Left lung (tissue), 10 donors: ENCODE results near the gene MUC12. TPM values are rescaled to one million over a fixed set of nuclear protein-coding genes. Genes with fewer than 3 reads are reported as not detected.

Source experiments
- ATAC-seq: fragments of 200-7000 bp; cut with Tn5 transposase; one replicate; pipeline ENCODE4 v1.9.1; 2020; ENCODE audit warnings: moderate library complexity
- DNase-seq, 4 donors: peaks; one replicate each; pipeline ENCODE4 v3.0.0-alpha.2; 2013 to 2020
- H3K27ac ChIP-seq, 2 donors: fragments of 200-600 bp; sonication (generic) in 1 of 2; one replicate each; pipeline versions ENCODE4 v1.5.0 to v1.8.0; 2020 to 2021
- H3K27me3 ChIP-seq, 2 donors: fragments of 200-600 bp; sonication (generic) in 1 of 2; one replicate each; pipeline versions ENCODE4 v1.5.0 to v1.8.0; 2020 to 2021
- H3K36me3 ChIP-seq, 2 donors: fragments of 200-600 bp; sonication (generic) in 1 of 2; one replicate each; pipeline versions ENCODE4 v1.5.0 to v1.8.0; 2020 to 2021
- H3K4me1 ChIP-seq, 2 donors: fragments of 200-600 bp; one replicate each; pipeline ENCODE4 v1.8.0; 2021
- H3K4me3 ChIP-seq, 2 donors: fragments of 200-600 bp; sonication (generic) in 1 of 2; one replicate each; pipeline versions ENCODE4 v1.5.0 to v1.8.0; 2020 to 2021; ENCODE audit warnings: mild to moderate bottlenecking in 1 of 2
- H3K9me3 ChIP-seq, 2 donors: fragments of 200-600 bp; sonication (generic) in 1 of 2; one replicate each; pipeline versions ENCODE4 v1.5.0 to v1.8.0; 2020 to 2021
- CTCF ChIP-seq, 2 donors: fragments of 200-600 bp; sonication (generic) in 1 of 2; IDR thresholded peaks; one replicate each; pipeline versions ENCODE4 v1.5.0 to v1.8.0; 2021; ENCODE audit warnings: antibody characterized with exemption in 2 of 2
- intact Hi-C, 2 donors: fragments of 100-400 bp; cut with DNase I; formaldehyde crosslinking; loops; one replicate each; pipeline versions ENCODE4 v1.11.2 to v1.14.2; 2022
- polyA plus RNA-seq, 6 donors: library from polyadenylated mRNA; unstranded; fragments of 120-200 nt; gene quantifications; one replicate each; pipeline ENCODE4 v1.2.1, GENCODE V29; 2013; ENCODE audit not compliant: insufficient read length in 6 of 6
- total RNA-seq, 2 donors: library from RNA; stranded (reverse); fragmentation: NEBNext Ultra II Directional; extraction: Animal tissue kit (Norgen Biotek cat#: 25700); gene quantifications; one replicate each; pipeline ENCODE4 v1.2.1, GENCODE V29; 2021
- donor health status: DM: no; HTN: yes; CAD: no.
- donor health status: DM: no; HTN: no; CAD: no.

MUC12 gene
- total and polyA plus RNA-seq, 8 donors, result 0.44 to 2.0 (median 1.2) TPM

DNA sequence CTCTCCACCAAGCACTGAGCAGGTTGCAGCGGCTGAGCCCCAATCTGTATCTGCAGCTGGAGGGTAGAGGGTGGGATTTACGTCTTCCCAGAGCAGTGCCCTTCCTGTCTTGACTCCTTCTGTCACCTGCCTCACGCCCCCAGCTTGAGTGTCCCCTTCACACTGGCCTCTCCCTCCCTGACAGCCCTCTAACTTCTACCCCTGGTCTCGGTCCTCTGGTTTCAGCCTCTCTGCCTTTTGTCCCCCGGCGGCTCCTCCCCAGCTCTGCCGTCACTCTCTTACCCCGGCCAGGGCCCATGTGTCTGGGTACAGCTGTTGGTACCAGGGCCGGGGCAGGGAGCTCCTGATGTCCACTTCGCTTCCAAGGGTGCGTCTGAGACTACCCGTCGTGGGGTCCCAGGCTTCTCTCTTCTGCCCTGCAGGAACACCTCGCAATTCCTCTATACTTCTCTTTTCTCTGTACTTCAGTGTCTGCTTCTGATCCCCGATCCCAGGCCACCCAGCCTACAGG, 19.4 kb upstream of the MUC12 start:
- H3K4me3 ChIP-seq, result no peak overlapping the region
- TF ChIP-seq CTCF (IDR thresholded peaks at IDR 0.05), result no peak

DNA sequence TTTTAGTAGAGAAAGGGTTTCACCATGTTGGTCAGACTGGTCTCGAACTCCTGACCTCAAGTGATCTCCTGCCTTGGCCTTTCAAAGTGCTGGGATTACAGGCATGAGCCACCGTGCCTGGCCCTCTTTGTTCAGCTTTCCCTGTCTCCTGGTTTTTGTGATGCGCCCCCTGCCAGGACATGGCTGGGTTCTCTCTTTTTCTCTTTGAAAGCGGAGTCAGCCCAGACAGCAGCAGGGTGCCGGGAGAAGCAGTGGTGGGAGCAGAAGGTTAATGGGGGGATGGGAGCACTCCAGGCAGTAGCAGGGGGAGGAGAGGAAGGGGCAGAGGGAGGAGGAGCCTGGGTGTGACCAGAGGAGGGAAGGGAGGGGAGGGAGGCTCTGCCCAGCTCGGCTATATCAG, 18.2 kb upstream of the MUC12 start:
- no peak overlapping the region for H3K4me3 ChIP-seq
- H3K36me3 ChIP-seq, result no peaks in the 10 kb centered on the region
- TF ChIP-seq CTCF (IDR thresholded peaks at IDR 0.05), result no peak
- H3K9me3 ChIP-seq, result no peaks in the 10 kb centered on the region
- H3K27ac ChIP-seq, result no peak overlapping the region
- H3K4me1 ChIP-seq, result no peaks in the 10 kb centered on the region
- DNase-seq, result no peak
- intact Hi-C loops, result no loop called here
- ATAC-seq, result no peak
- peaks cover 5 to 48% of the 10 kb centered on the region in 2 donors for H3K27me3 ChIP-seq

More for the DNA sequence above, 19.4 kb upstream of the MUC12 start:
- no peaks in the 10 kb centered on the region for H3K36me3 ChIP-seq
- DNase-seq (no peak), ATAC-seq (no peak)
- H3K9me3 ChIP-seq, result no peaks in the 10 kb centered on the region
- H3K4me1 ChIP-seq, result no peaks in the 10 kb centered on the region
- H3K27me3 ChIP-seq, result peaks cover 5 to 57% of the 10 kb centered on the region in 2 donors
- intact Hi-C loops, result no loop called here
- no peak overlapping the region for H3K27ac ChIP-seq

GRCh38 chr7:100951888-100952560, 17.3 kb upstream of the MUC12 start:
- TF ChIP-seq CTCF (IDR thresholded peaks at IDR 0.05), result no peak
- no peaks in the 10 kb centered on the region for H3K36me3 ChIP-seq
- peaks cover 5 to 48% of the 10 kb centered on the region in 2 donors for H3K27me3 ChIP-seq
- no peak for ATAC-seq
- no peaks in the 10 kb centered on the region for H3K4me1 ChIP-seq
- intact Hi-C loops, result no loop called here
- no peak overlapping the region for H3K4me3 ChIP-seq
- H3K9me3 ChIP-seq, result no peaks in the 10 kb centered on the region
- H3K27ac ChIP-seq, result no peak overlapping the region
- DNase-seq, result no peak

DNA sequence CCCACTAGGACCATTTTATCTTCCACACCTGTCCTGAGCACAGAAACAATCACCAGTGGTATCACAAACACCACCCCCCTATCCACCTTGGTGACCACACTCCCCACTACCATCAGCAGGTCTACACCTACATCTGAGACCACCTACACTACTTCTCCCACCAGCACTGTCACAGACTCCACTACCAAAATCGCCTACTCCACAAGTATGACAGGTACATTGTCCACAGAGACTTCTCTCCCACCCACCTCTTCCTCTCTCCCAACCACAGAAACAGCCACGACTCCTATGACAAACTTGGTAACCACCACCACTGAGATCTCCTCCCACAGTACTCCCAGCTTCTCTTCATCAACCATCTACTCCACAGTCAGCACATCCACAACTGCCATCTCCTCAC, 16.7 kb upstream of the MUC12 start:
- H3K36me3 ChIP-seq, result no peaks in the 10 kb centered on the region
- no peaks in the 10 kb centered on the region for H3K4me1 ChIP-seq
- no peak overlapping the region for H3K4me3 ChIP-seq
- intact Hi-C loops, result no loop called here
- no peak for TF ChIP-seq CTCF (IDR thresholded peaks at IDR 0.05)
- peaks cover 5 to 48% of the 10 kb centered on the region in 2 donors for H3K27me3 ChIP-seq
- ATAC-seq (no peak), DNase-seq (no peak)
- H3K9me3 ChIP-seq, result no peaks in the 10 kb centered on the region
- H3K27ac ChIP-seq, result no peak overlapping the region

GRCh38 chr7:100957832-100958421, 11.4 kb upstream of the MUC12 start:
- intact Hi-C loops, result no loop called here
- no peak for ATAC-seq

More at GRCh38 chr7:100957832-100958421, 11.4 kb upstream of the MUC12 start:
- no peak overlapping the region for H3K27ac ChIP-seq
- no peak overlapping the region for H3K4me3 ChIP-seq
- no peaks in the 10 kb centered on the region for H3K4me1 ChIP-seq
- DNase-seq, result no peak
- no peak for TF ChIP-seq CTCF (IDR thresholded peaks at IDR 0.05)
- no peaks in the 10 kb centered on the region for H3K36me3 ChIP-seq
- peaks cover 0 to 22% of the 10 kb centered on the region in 2 donors for H3K27me3 ChIP-seq
- H3K9me3 ChIP-seq, result no peaks in the 10 kb centered on the region
